Measurements from ENCODE around the gene TRMU. TPM values are rescaled to one million over a fixed set of nuclear protein-coding genes. Genes with fewer than 3 reads are reported as not detected.

Gene TRMU
- total RNA-seq, 1 experiment from 2014 or later: 48.8 TPM

DNA sequence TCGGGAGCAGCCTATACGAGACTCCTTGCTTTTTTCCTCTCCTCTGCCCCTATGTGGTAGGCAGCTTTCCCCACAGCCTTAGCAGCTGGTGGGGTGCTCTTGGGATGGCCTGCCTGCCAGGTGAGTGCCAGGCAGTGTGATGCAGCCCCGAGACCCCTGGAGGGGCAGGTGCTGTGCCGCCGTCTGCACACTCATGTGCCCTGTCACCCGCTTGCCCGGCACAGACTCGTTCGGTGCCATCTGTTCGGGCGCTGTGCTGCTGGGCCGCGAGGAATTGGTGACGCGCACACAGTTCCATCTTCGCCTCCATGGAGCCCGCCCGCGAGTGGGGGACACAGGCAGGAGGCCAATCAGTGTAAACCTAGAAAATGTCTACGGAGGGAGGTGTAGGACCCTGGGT lies 15.1 kb downstream of the TRMU start:
- intact Hi-C loops (cut with micrococcal nuclease; ENCODE audit: unreplicated experiment): no loop called here
- Histone ChIP-seq H3K9me3 (ENCODE audit: control insufficient read depth, insufficient read depth, low read depth, low read length) (no peaks in the 10 kb centered on the region), H3K4me3 (ENCODE audit: low read depth in 2 of 2, low read length in 2 of 2) (no peak overlapping the region), H3K4me1 (ENCODE audit: control insufficient read depth, insufficient read depth, low read length) (no peaks in the 10 kb centered on the region), H3K27ac (ENCODE audit: low read length) (no peak overlapping the region), H3K27me3 (ENCODE audit: control insufficient read depth, insufficient read depth, low read length) (no peaks in the 10 kb centered on the region), H3K36me3 (ENCODE audit: control insufficient read depth, insufficient read depth, low read length) (peaks cover 3% of the 10 kb centered on the region)
- DNase-seq (ENCODE audit: low read depth, low spot score): no peak
- ChIA-PET POLR2A (no interaction called here), CTCF (no interaction called here)
- ATAC-seq: no peak
- no peak for TF ChIP-seq CTCF (IDR thresholded peaks at IDR 0.05)
- TF ChIP-seq TCF7L2 (IDR thresholded peaks at IDR 0.05; ENCODE audit: low read depth, low read length): no peak
- TF ChIP-seq REST (IDR thresholded peaks at IDR 0.05; ENCODE audit: insufficient read depth in 1 of 2, low read depth in 2 of 2, low read length in 1 of 2): no peak
- no peak for TF ChIP-seq SIN3A (IDR thresholded peaks at IDR 0.05; ENCODE audit: borderline replicate concordance, insufficient read depth, low read depth, low read length)
- TF ChIP-seq POLR2AphosphoS5 (IDR thresholded peaks at IDR 0.05; ENCODE audit: low read depth, low read length): no peak
- BruUV-seq (replicated peaks): no TSS peak
- in situ Hi-C loops (cut with HindIII; ENCODE audit: low pct_unique_long_range_greater_than_20kb, low sequenced_read_pairs): no loop called here

DNA sequence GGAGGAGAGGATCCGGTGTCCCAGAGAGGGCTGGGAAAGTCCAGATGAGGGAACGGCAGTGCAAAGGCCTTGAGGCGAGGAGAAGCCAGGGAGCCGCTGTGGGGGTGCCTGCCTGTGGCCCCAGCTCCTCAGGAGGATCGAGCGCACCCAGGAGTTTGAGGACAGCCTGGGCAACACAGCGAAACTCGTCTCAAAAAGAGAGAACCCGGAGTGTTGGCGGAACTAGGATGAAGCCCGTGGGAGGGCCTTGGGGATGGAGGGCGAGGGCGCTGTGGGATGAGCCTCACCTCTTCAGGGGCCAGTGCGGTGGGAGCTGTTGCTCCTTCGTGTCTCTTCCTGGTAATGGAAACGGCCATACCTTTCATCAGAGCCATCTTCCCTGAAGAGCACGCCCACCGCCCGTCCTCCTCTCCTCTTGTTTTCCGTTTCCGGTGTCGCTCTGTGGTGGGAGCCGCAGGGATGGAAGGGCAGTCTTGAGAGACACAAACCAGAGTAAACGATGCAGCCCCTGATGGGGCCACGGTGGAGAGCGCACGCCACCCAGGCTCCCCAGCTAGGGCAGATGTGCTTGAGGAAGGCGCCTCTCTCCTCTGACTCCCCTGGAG lies 15.7 kb downstream of the TRMU start:
- Histone ChIP-seq H3K27me3 (ENCODE audit: control insufficient read depth, insufficient read depth, low read length) (no peaks in the 10 kb centered on the region), H3K9me3 (ENCODE audit: control insufficient read depth, insufficient read depth, low read depth, low read length) (no peaks in the 10 kb centered on the region), H3K27ac (ENCODE audit: low read length) (no peak overlapping the region), H3K36me3 (ENCODE audit: control insufficient read depth, insufficient read depth, low read length) (peaks cover 3% of the 10 kb centered on the region), H3K4me1 (ENCODE audit: control insufficient read depth, insufficient read depth, low read length) (no peaks in the 10 kb centered on the region), H3K4me3 (ENCODE audit: low read depth in 2 of 2, low read length in 2 of 2) (no peak overlapping the region)
- no peak for ATAC-seq
- no peak for DNase-seq (ENCODE audit: low read depth, low spot score)
- no peak for TF ChIP-seq REST (IDR thresholded peaks at IDR 0.05; ENCODE audit: insufficient read depth in 1 of 2, low read depth in 2 of 2, low read length in 1 of 2)
- no peak for TF ChIP-seq CTCF (IDR thresholded peaks at IDR 0.05)
- no peak for TF ChIP-seq SIN3A (IDR thresholded peaks at IDR 0.05; ENCODE audit: borderline replicate concordance, insufficient read depth, low read depth, low read length)
- TF ChIP-seq POLR2AphosphoS5 (IDR thresholded peaks at IDR 0.05; ENCODE audit: low read depth, low read length): no peak
- TF ChIP-seq TCF7L2 (IDR thresholded peaks at IDR 0.05; ENCODE audit: low read depth, low read length): no peak
- in situ Hi-C loops (cut with HindIII; ENCODE audit: low pct_unique_long_range_greater_than_20kb, low sequenced_read_pairs): no loop called here
- ChIA-PET CTCF (no interaction called here), POLR2A (no interaction called here)
- intact Hi-C loops (cut with micrococcal nuclease; ENCODE audit: unreplicated experiment): no loop called here
- BruUV-seq (replicated peaks): no TSS peak
